H9 (cell line): ENCODE results near the gene NCBP1. TPM values are rescaled to one million over a fixed set of nuclear protein-coding genes. Genes with fewer than 3 reads are reported as not detected.
A peak's percentile ranks its signal among the peaks of the same experiment; 100 is the strongest.

ENCODE experiments used
- DNase-seq: peaks from one replicate; pipeline ENCODE4 v3.0.0-alpha.2; 2017
- H2AFZ ChIP-seq: one replicate; pipeline ENCODE4 v1.6.1; 2013; ENCODE audit warnings: mild to moderate bottlenecking, low read length, control low read depth, moderate library complexity
- H2AK5ac ChIP-seq: 2 replicates; pipeline ENCODE4 v1.6.1; 2013; ENCODE audit warnings: low read length, control low read depth, mixed read lengths; ENCODE audit not compliant: insufficient read length
- H2BK120ac ChIP-seq: one replicate; pipeline ENCODE4 v1.6.1; 2013; ENCODE audit warnings: low read depth, mild to moderate bottlenecking, low read length, control low read depth, inconsistent platforms; ENCODE audit not compliant: poor library complexity, severe bottlenecking
- H2BK12ac ChIP-seq: 2 replicates; pipeline ENCODE4 v1.6.1; 2013; ENCODE audit warnings: low read length, control low read depth, mixed read lengths, low read depth; ENCODE audit not compliant: insufficient read length
- H2BK15ac ChIP-seq: 2 replicates; pipeline ENCODE4 v1.6.1; 2013; ENCODE audit warnings: low read depth, low read length, control low read depth
- H2BK20ac ChIP-seq: one replicate; pipeline ENCODE4 v1.6.1; 2013; ENCODE audit warnings: low read depth, mild to moderate bottlenecking, low read length, control low read depth, inconsistent platforms; ENCODE audit not compliant: poor library complexity, severe bottlenecking
- H2BK5ac ChIP-seq: 2 replicates; pipeline ENCODE4 v1.6.1; 2013; ENCODE audit warnings: low read length, control low read depth, mixed read lengths; ENCODE audit not compliant: insufficient read length
- H3K14ac ChIP-seq: 2 replicates; pipeline ENCODE4 v1.6.1; 2013; ENCODE audit warnings: low read length, control low read depth; ENCODE audit not compliant: insufficient read depth
- H3K18ac ChIP-seq: 2 replicates; pipeline ENCODE4 v1.6.1; 2013; ENCODE audit warnings: low read depth, mild to moderate bottlenecking, mixed read lengths, low read length, control low read depth; ENCODE audit not compliant: insufficient read length
- H3K23ac ChIP-seq: 2 replicates; pipeline ENCODE4 v1.6.1; 2013; ENCODE audit warnings: low read length, control low read depth, mixed read lengths, low read depth; ENCODE audit not compliant: insufficient read length
- H3K23me2 ChIP-seq: 2 replicates; pipeline ENCODE4 v1.6.1; 2013; ENCODE audit warnings: low read depth, mild to moderate bottlenecking, mixed read lengths, low read length, control low read depth; ENCODE audit not compliant: insufficient read length, poor library complexity, severe bottlenecking
- H3K27ac ChIP-seq: 2 replicates; pipeline ENCODE4 v1.5.1; 2013; ENCODE audit warnings: low read length, control low read depth, mixed read lengths, low read depth; ENCODE audit not compliant: insufficient read length
- H3K27me3 ChIP-seq: 2 replicates; pipeline ENCODE4 v1.6.1; 2013; ENCODE audit warnings: low read length, control low read depth, inconsistent platforms; ENCODE audit not compliant: insufficient read depth
- H3K4ac ChIP-seq: 2 replicates; pipeline ENCODE4 v1.6.1; 2013; ENCODE audit warnings: low read depth, mild to moderate bottlenecking, control low read depth, inconsistent platforms, low read length, moderate library complexity
- H3K4me1 ChIP-seq: 2 replicates; pipeline ENCODE4 v1.6.1; 2013; ENCODE audit warnings: low read length, control low read depth, inconsistent platforms; ENCODE audit not compliant: insufficient read depth
- H3K4me2 ChIP-seq: 2 replicates; pipeline ENCODE4 v1.6.1; 2013; ENCODE audit warnings: low read length, control low read depth, mixed read lengths; ENCODE audit not compliant: insufficient read length, insufficient read depth
- H3K56ac ChIP-seq: 2 replicates; pipeline ENCODE4 v1.6.1; 2013; ENCODE audit warnings: low read depth, mild to moderate bottlenecking, mixed read lengths, low read length, control low read depth; ENCODE audit not compliant: insufficient read length
- H3K79me1 ChIP-seq: 2 replicates; pipeline ENCODE4 v1.6.1; 2013; ENCODE audit warnings: low read depth, mild to moderate bottlenecking, moderate library complexity, low read length, control low read depth, inconsistent platforms; ENCODE audit not compliant: insufficient read depth, poor library complexity, severe bottlenecking
- H3K79me2 ChIP-seq: 2 replicates; pipeline ENCODE4 v1.6.1; 2013; ENCODE audit warnings: low read length, control low read depth, inconsistent platforms; ENCODE audit not compliant: insufficient read depth
- H3K9ac ChIP-seq: 2 replicates; pipeline ENCODE4 v1.6.1; 2013; ENCODE audit warnings: low read length, control low read depth, mixed read lengths; ENCODE audit not compliant: insufficient read length; ENCODE audit errors: extremely low read depth
- H3K9me3 ChIP-seq: one replicate; pipeline ENCODE4 v1.6.1; 2013; ENCODE audit warnings: low read depth, low read length, inconsistent platforms; ENCODE audit not compliant: control insufficient read depth
- H3T11ph ChIP-seq: one replicate; pipeline ENCODE4 v1.6.1; 2013; ENCODE audit warnings: mild to moderate bottlenecking, low read length, control low read depth, inconsistent platforms
- H4K20me1 ChIP-seq: one replicate; pipeline ENCODE4 v1.6.1; 2013; ENCODE audit not compliant: control insufficient read depth, insufficient read length, insufficient read depth
- H4K5ac ChIP-seq: 2 replicates; pipeline ENCODE4 v1.6.1; 2013; ENCODE audit warnings: low read depth, mild to moderate bottlenecking, mixed read lengths, low read length, control low read depth; ENCODE audit not compliant: insufficient read length
- H4K8ac ChIP-seq: replicated peaks from 2 replicates; pipeline ENCODE4 v1.6.1; 2013; ENCODE audit warnings: low read length, control low read depth, mixed read lengths, low read depth; ENCODE audit not compliant: insufficient read length
- H4K91ac ChIP-seq: 2 replicates; pipeline ENCODE4 v1.6.1; 2013; ENCODE audit warnings: low read depth, mild to moderate bottlenecking, moderate library complexity, mixed read lengths, low read length, control low read depth; ENCODE audit not compliant: insufficient read length
- H3K27ac Mint-ChIP-seq, 3 experiments: 2 replicates in 2 of 3; 3 replicates in 1 of 3; pipeline ENCODE4 v1.8.0; 2020 to 2021; ENCODE audit warnings: mixed read lengths in 3 of 3, mild to moderate bottlenecking in 1 of 3, moderate library complexity in 1 of 3
- H3K27me3 Mint-ChIP-seq: 2 replicates; pipeline ENCODE4 v1.8.0; 2021; ENCODE audit warnings: low read depth, mild to moderate bottlenecking, moderate library complexity, mixed read lengths
- H3K36me3 Mint-ChIP-seq, 3 experiments: 2 replicates in 2 of 3; 3 replicates in 1 of 3; pipeline ENCODE4 v1.8.0; 2020 to 2021; ENCODE audit warnings: low read depth in 3 of 3, mixed read lengths in 3 of 3; ENCODE audit not compliant: insufficient read depth in 1 of 3
- H3K4me1 Mint-ChIP-seq, 2 experiments: 2 replicates each; pipeline ENCODE4 v1.8.0; 2020; ENCODE audit warnings: mixed read lengths in 2 of 2
- H3K4me3 Mint-ChIP-seq, 2 experiments: 2 replicates in 1 of 2; 3 replicates in 1 of 2; pipeline ENCODE4 v1.8.0; 2020 to 2021; ENCODE audit warnings: mild to moderate bottlenecking in 2 of 2, mixed read lengths in 2 of 2, moderate library complexity in 1 of 2
- H3K9me3 Mint-ChIP-seq, 2 experiments: 2 replicates in 1 of 2; 3 replicates in 1 of 2; pipeline ENCODE4 v1.8.0; 2020; ENCODE audit warnings: mild to moderate bottlenecking in 2 of 2, mixed read lengths in 2 of 2, moderate library complexity in 1 of 2
- CTCF ChIP-seq: fragments of 200-600 bp; sonication (generic); conservative IDR thresholded peaks from 3 replicates; pipeline ENCODE4 v1.8.0; 2021; ENCODE audit warnings: antibody characterized with exemption, mild to moderate bottlenecking
- WGBS: extraction: QIAGEN DNeasy Blood & Tissue Kit; methylation state at CpG from one replicate; pipeline ENCODE4 v1.1.7; 2013; ENCODE audit warnings: missing lambda C conversion rate, low lambda C conversion rate, mixed read lengths; ENCODE audit not compliant: insufficient read length; ENCODE audit errors: extremely low coverage; 5-methylcytosine and 5-hydroxymethylcytosine counted together
- total RNA-seq: library from RNA; stranded (reverse); gene quantifications from 2 replicates; pipeline ENCODE4 v1.2.1, GENCODE V29; 2021

Gene NCBP1
- total RNA-seq, 1 experiment from 2014 or later, result 55.7 TPM

GRCh38 chr9:97633859-97634490 lies 354 bp downstream of the NCBP1 start:
- no peak overlapping the region for H2BK12ac ChIP-seq
- no peak overlapping the region for H3T11ph ChIP-seq
- peak overlapping the region; percentile 93 to 95 for H3K4me3 Mint-ChIP-seq
- H2BK20ac ChIP-seq, result no peak overlapping the region
- H4K8ac ChIP-seq, result no peak overlapping the region
- peak overlapping the region; percentile 86 for H3K4me2 ChIP-seq
- DNase-seq, result no peak
- no peak overlapping the region for H2BK15ac ChIP-seq
- H3K79me1 ChIP-seq, result peaks cover 5% of the 10 kb centered on the region
- H3K23ac ChIP-seq, result no peak overlapping the region
- H3K18ac ChIP-seq, result peak overlapping the region; percentile 32
- H2BK5ac ChIP-seq, result no peak overlapping the region
- H3K79me2 ChIP-seq, result peaks cover 39% of the 10 kb centered on the region
- peak overlapping the region; percentile 88 for H3K9ac ChIP-seq
- no peaks in the 10 kb centered on the region for H3K27me3 ChIP-seq
- no peak overlapping the region for H4K5ac ChIP-seq
- H2AFZ ChIP-seq, result no peak overlapping the region
- H3K9me3 Mint-ChIP-seq, result no peaks in the 10 kb centered on the region
- 0 out of 2 replicates have a peak, but pooled peaks cover 6% of the 10 kb centered on the region for H3K4me1 ChIP-seq
- no peaks in the 10 kb centered on the region for H3K27me3 Mint-ChIP-seq
- peak overlapping the region; percentile 83; the same call in 1 of the 2 replicates for H3K14ac ChIP-seq
- H4K91ac ChIP-seq, result no peak overlapping the region
- no peak overlapping the region for H3K56ac ChIP-seq
- H3K4me1 Mint-ChIP-seq, result peaks cover 24 to 40% of the 10 kb centered on the region in 2 experiments
- H3K27ac ChIP-seq, result peak overlapping the region; percentile 26
- peaks cover 0 to 5% (median 0%) of the 10 kb centered on the region in 3 experiments; a peak in 2 of 7 replicates for H3K36me3 Mint-ChIP-seq
- no peaks in the 10 kb centered on the region for H4K20me1 ChIP-seq
- peaks cover 11% of the 10 kb centered on the region for H3K23me2 ChIP-seq
- H3K9me3 ChIP-seq, result no peaks in the 10 kb centered on the region
- no peak overlapping the region for H2BK120ac ChIP-seq
- TF ChIP-seq CTCF, result no peak
- no peak overlapping the region for H2AK5ac ChIP-seq
- peak overlapping the region; percentile 94 to 100 (median 100) for H3K27ac Mint-ChIP-seq
- no peak overlapping the region for H3K4ac ChIP-seq
- no CpG with 5 or more reads among the region's 43 CpGs for WGBS
